CD4-positive, alpha-beta T cell treated with Interferon alpha-2 for 1 hour (primary cell): Measurements from ENCODE around the gene ST7.

Experiments
- DNase-seq, 2 donors: peaks; one replicate each; pipeline ENCODE4 v3.0.0-alpha.2; 2020 to 2022

ST7 gene

GRCh38 chr7:117134889-117135552 is 181.7 kb downstream of the ST7 start:
- no peak for DNase-seq

- no peak for DNase-seq
Observed at GRCh38 chr7:117135553-117135891, 182.2 kb downstream of the ST7 start.

- DNase-seq: no peak
Observed at GRCh38 chr7:117137868-117138267, 184.6 kb downstream of the ST7 start.

- DNase-seq: no peak
Observed at GRCh38 chr7:117138495-117138894, 185.2 kb downstream of the ST7 start.

GRCh38 chr7:117138981-117139380 is 185.7 kb downstream of the ST7 start:
- no peak for DNase-seq

GRCh38 chr7:117139397-117139984 is 186.2 kb downstream of the ST7 start:
- DNase-seq: no peak

GRCh38 chr7:117140921-117141320 is 187.6 kb downstream of the ST7 start:
- DNase-seq: no peak

GRCh38 chr7:117143066-117143465 is 189.8 kb downstream of the ST7 start:
- DNase-seq: no peak

- DNase-seq: no peak
Observed at GRCh38 chr7:117143580-117143979, 190.3 kb downstream of the ST7 start.

- DNase-seq: no peak
Observed at GRCh38 chr7:117145333-117145732, 192.0 kb downstream of the ST7 start.

- no peak for DNase-seq
Observed at GRCh38 chr7:117146059-117146458, 192.8 kb downstream of the ST7 start.

- no peak for DNase-seq
Observed at GRCh38 chr7:117146511-117146910, 193.2 kb downstream of the ST7 start.

GRCh38 chr7:117148971-117149370 is 195.7 kb downstream of the ST7 start:
- DNase-seq: no peak

- no peak for DNase-seq
Observed at GRCh38 chr7:117149692-117150091, 196.4 kb downstream of the ST7 start.

GRCh38 chr7:117152213-117153007 is 199.1 kb downstream of the ST7 start:
- DNase-seq: no peak

- no peak for DNase-seq
Observed at GRCh38 chr7:117153016-117153545, 199.8 kb downstream of the ST7 start.

GRCh38 chr7:117154721-117155120 is 201.4 kb downstream of the ST7 start:
- no peak for DNase-seq

- DNase-seq: no peak
Observed at GRCh38 chr7:117155694-117156093, 202.4 kb downstream of the ST7 start.

- no peak for DNase-seq
Observed at GRCh38 chr7:117157241-117158209, 204.2 kb downstream of the ST7 start.

- DNase-seq: no peak
Observed at GRCh38 chr7:117158941-117159697, 205.8 kb downstream of the ST7 start.

GRCh38 chr7:117163101-117163500 is 209.8 kb downstream of the ST7 start:
- DNase-seq: no peak

GRCh38 chr7:117164620-117165019 is 211.3 kb downstream of the ST7 start:
- no peak for DNase-seq
